Neural crest cell (in vitro differentiated cells): Measurements from ENCODE around the gene SCNM1. TPM values are rescaled to one million over a fixed set of nuclear protein-coding genes. Genes with fewer than 3 reads are reported as not detected.

ENCODE experiments used
- DNase-seq: peaks from one replicate; pipeline ENCODE4 v3.0.0; 2021; ENCODE audit warnings: low read depth, mixed read lengths, low spot score
- H3K27ac Mint-ChIP-seq: one replicate; pipeline ENCODE4 v1.8.0; 2021; ENCODE audit warnings: mild to moderate bottlenecking, mixed read lengths; ENCODE audit not compliant: unreplicated experiment
- H3K27me3 Mint-ChIP-seq: 2 replicates; pipeline ENCODE4 v1.8.0; 2021; ENCODE audit warnings: low read depth, mild to moderate bottlenecking, mixed read lengths
- H3K36me3 Mint-ChIP-seq: 2 replicates; pipeline ENCODE4 v1.8.0; 2021; ENCODE audit warnings: low read depth, mild to moderate bottlenecking, mixed read lengths
- H3K4me1 Mint-ChIP-seq: 2 replicates; pipeline ENCODE4 v1.8.0; 2021; ENCODE audit warnings: mixed read lengths
- H3K4me3 Mint-ChIP-seq: one replicate; pipeline ENCODE4 v1.8.0; 2021; ENCODE audit warnings: mild to moderate bottlenecking, mixed read lengths
- H3K9me3 Mint-ChIP-seq: 2 replicates; pipeline ENCODE4 v1.8.0; 2021; ENCODE audit warnings: mixed read lengths
- CTCF ChIP-seq: fragments of 200-600 bp; sonication (generic); conservative IDR thresholded peaks from 2 replicates; pipeline ENCODE4 v1.5.0; 2021; ENCODE audit warnings: antibody characterized with exemption, mild to moderate bottlenecking
- total RNA-seq: library from RNA; stranded (reverse); gene quantifications from 2 replicates; pipeline ENCODE4 v1.2.1, GENCODE V29; 2021

SCNM1 gene
- total RNA-seq, 1 donor from 2014 or later: 48.7 TPM

GRCh38 chr1:151164732-151165280 is 1.1 kb upstream of the SCNM1 start:
- Mint-ChIP-seq H3K4me1 (peaks cover 28% of the 10 kb centered on the region), H3K36me3 (peaks cover 6% of the 10 kb centered on the region), H3K4me3 (peak overlapping the region; percentile 93), H3K27me3 (peaks cover 3% of the 10 kb centered on the region), H3K9me3 (no peaks in the 10 kb centered on the region), H3K27ac (peak overlapping the region; percentile 91)
- no peak for DNase-seq
- no peak for TF ChIP-seq CTCF

GRCh38 chr1:151165281-151165737 is 635 bp upstream of the SCNM1 start:
- no peaks in the 10 kb centered on the region for H3K9me3 Mint-ChIP-seq
- peaks cover 6% of the 10 kb centered on the region for H3K36me3 Mint-ChIP-seq
- H3K4me1 Mint-ChIP-seq: peaks cover 28% of the 10 kb centered on the region
- peak overlapping the region; percentile 93 for H3K4me3 Mint-ChIP-seq
- peak overlapping the region; percentile 91 for H3K27ac Mint-ChIP-seq
- DNase-seq: peak; percentile 35
- no peak for TF ChIP-seq CTCF
- peaks cover 3% of the 10 kb centered on the region for H3K27me3 Mint-ChIP-seq

GRCh38 chr1:151166505-151166956 is 587 bp downstream of the SCNM1 start:
- Mint-ChIP-seq H3K4me3 (peak overlapping the region; percentile 93), H3K4me1 (peaks cover 28% of the 10 kb centered on the region), H3K36me3 (peaks cover 6% of the 10 kb centered on the region), H3K27me3 (peaks cover 3% of the 10 kb centered on the region), H3K27ac (peak overlapping the region; percentile 94), H3K9me3 (no peaks in the 10 kb centered on the region)
- DNase-seq: no peak
- TF ChIP-seq CTCF: no peak

- H3K27ac Mint-ChIP-seq: no peak overlapping the region
- DNase-seq: no peak
- H3K27me3 Mint-ChIP-seq: peaks cover 3% of the 10 kb centered on the region
- no peaks in the 10 kb centered on the region for H3K9me3 Mint-ChIP-seq
- H3K4me3 Mint-ChIP-seq: peak overlapping the region; percentile 93
- H3K36me3 Mint-ChIP-seq: peaks cover 6% of the 10 kb centered on the region
- TF ChIP-seq CTCF: no peak
- H3K4me1 Mint-ChIP-seq: peaks cover 28% of the 10 kb centered on the region
These were observed 1.2 kb downstream of the SCNM1 start for GRCh38 chr1:151167116-151167515.

- H3K36me3 Mint-ChIP-seq: peaks cover 7% of the 10 kb centered on the region
- H3K4me3 Mint-ChIP-seq: peak overlapping the region; percentile 13
- TF ChIP-seq CTCF: no peak
- no peaks in the 10 kb centered on the region for H3K9me3 Mint-ChIP-seq
- no peak overlapping the region for H3K27ac Mint-ChIP-seq
- DNase-seq: no peak
- no peaks in the 10 kb centered on the region for H3K27me3 Mint-ChIP-seq
- peaks cover 9% of the 10 kb centered on the region for H3K4me1 Mint-ChIP-seq
These were observed 5.2 kb downstream of the SCNM1 start for GRCh38 chr1:151171190-151171589.
